Measurements from ENCODE around the gene PIGU. TPM values are rescaled to one million over a fixed set of nuclear protein-coding genes. Genes with fewer than 3 reads are reported as not detected.

PIGU gene
- total and polyA plus RNA-seq, 2 of the 13 experiments (the other 11 are each of a cell fraction or from before 2014, with no cell fraction given): 45.5 to 231 TPM

DNA sequence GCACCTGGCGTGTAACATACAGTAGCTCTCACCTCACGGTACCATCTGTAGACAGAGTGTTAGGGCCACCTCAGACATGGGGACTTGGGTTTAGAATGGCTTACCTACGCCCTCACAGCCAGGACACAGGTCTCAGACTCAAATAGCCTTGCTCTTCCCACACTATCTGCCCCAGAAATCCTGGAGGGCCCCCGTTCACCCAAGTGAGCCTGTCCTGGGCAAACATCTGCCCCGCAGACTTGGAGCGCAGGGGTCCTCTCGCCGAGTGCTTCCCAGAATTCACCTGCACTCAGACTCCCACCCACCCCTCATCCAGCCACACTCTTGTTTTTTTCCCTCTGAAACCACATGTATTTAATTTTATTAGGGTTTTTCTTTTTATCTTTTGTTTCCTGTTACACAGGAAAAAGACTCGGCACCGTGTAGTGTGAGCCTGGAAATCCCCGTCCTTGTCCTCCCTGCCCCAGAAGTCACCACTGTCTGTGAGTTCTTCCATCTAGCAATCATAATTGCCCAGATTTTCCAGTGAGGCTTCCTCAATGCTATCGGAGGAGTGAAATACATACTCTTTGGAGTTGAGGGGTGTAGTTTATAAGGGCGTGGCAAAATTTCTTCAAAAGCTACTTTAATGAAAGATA is 135.5 kb downstream of the PIGU start:
- WGBS (ENCODE audit: low lambda C conversion rate): 96% methylated on average over 13 of the region's 13 CpGs
- Histone ChIP-seq H4K20me1 (ENCODE audit: insufficient read depth, low read length) (0 out of 2 replicates have a peak, but pooled peaks cover 4% of the 10 kb centered on the region), H3K4me3 (replicated peaks in 1 of 3; ENCODE audit: insufficient read depth in 1 of 3, low read depth in 2 of 3, low read length in 3 of 3) (no peak overlapping the region), H3K4me2 (ENCODE audit: low read depth, low read length) (no peak overlapping the region), H3K79me2 (ENCODE audit: insufficient read depth, low read length) (no peaks in the 10 kb centered on the region), H3K27ac (ENCODE audit: extremely low read length, insufficient read depth, low read length) (no peak overlapping the region), H3K9ac (ENCODE audit: insufficient read depth, low read depth, low read length) (no peak overlapping the region), H3K9me3 (ENCODE audit: low read length) (no peaks in the 10 kb centered on the region), H3K4me1 (ENCODE audit: insufficient read depth, low read length) (peaks cover 19% of the 10 kb centered on the region), H3K36me3 (replicated peaks in 1 of 2; ENCODE audit: control insufficient read depth in 1 of 2, insufficient read depth in 2 of 2, low read length in 2 of 2) (peaks cover 30 to 54% of the 10 kb centered on the region in 2 experiments), H3K27me3 (ENCODE audit: control insufficient read depth in 1 of 2, insufficient read depth in 2 of 2, low read length in 2 of 2) (no peaks in the 10 kb centered on the region), H2AFZ (ENCODE audit: low read length) (no peak overlapping the region)
- POLR2A ChIA-PET: no interaction called here
- in situ Hi-C loops (cut with HindIII; ENCODE audit: extremely low pct_ligation_motif_present, low pct_unique_long_range_greater_than_20kb): no loop called here
- BruUV-seq (replicated peaks): no TSS peak
- no peak for DNase-seq (ENCODE audit: low spot score)
- TF ChIP-seq HNF4A (CRISPR knock-in tag; IDR thresholded peaks at IDR 0.05): no peak
- peak; percentile 43; the same call in 1 of the 2 replicates for TF ChIP-seq ZNF543 (CRISPR knock-in tag; IDR thresholded peaks at IDR 0.05)
- no peak for ATAC-seq
- no peak for FAIRE-seq
- CTCF ChIA-PET (ENCODE audit: low intra/inter-chr PET ratio, low total read pairs): no interaction called here
- intact Hi-C loops (cut with micrococcal nuclease; ENCODE audit: unreplicated experiment): no loop called here

- H2AFZ ChIP-seq (ENCODE audit: low read length): no peak overlapping the region
- no peak overlapping the region for H3K9ac ChIP-seq (ENCODE audit: insufficient read depth, low read depth, low read length)
- no peaks in the 10 kb centered on the region for H3K79me2 ChIP-seq (ENCODE audit: insufficient read depth, low read length)
- no peak for DNase-seq (ENCODE audit: low spot score)
- intact Hi-C loops (cut with micrococcal nuclease; ENCODE audit: unreplicated experiment) (no loop called here), in situ Hi-C loops (cut with HindIII; ENCODE audit: extremely low pct_ligation_motif_present, low pct_unique_long_range_greater_than_20kb) (no loop called here)
- 97% methylated on average over 15 of the region's 15 CpGs for WGBS (ENCODE audit: low lambda C conversion rate)
- no peak for TF ChIP-seq IRF2 (CRISPR knock-in tag; IDR thresholded peaks at IDR 0.05)
- no peak for TF ChIP-seq ZMYM4 (CRISPR knock-in tag; IDR thresholded peaks at IDR 0.05)
- TF ChIP-seq RBM22 (optimal IDR thresholded peaks at IDR 0.05; ENCODE audit: low read length): peak; percentile 44
- ChIA-PET POLR2A (no interaction called here), CTCF (ENCODE audit: low intra/inter-chr PET ratio, low total read pairs) (no interaction called here)
- no peaks in the 10 kb centered on the region for H3K9me3 ChIP-seq (ENCODE audit: low read length)
- no peak for FAIRE-seq
- peaks cover 19% of the 10 kb centered on the region for H3K4me1 ChIP-seq (ENCODE audit: insufficient read depth, low read length)
- H3K36me3 ChIP-seq (replicated peaks in 1 of 2; ENCODE audit: control insufficient read depth in 1 of 2, insufficient read depth in 2 of 2, low read length in 2 of 2): peaks cover 35 to 60% of the 10 kb centered on the region in 2 experiments
- no peak overlapping the region for H3K4me2 ChIP-seq (ENCODE audit: low read depth, low read length)
- no peak overlapping the region for H3K4me3 ChIP-seq (replicated peaks in 1 of 3; ENCODE audit: insufficient read depth in 1 of 3, low read depth in 2 of 3, low read length in 3 of 3)
- no peak for ATAC-seq
- H4K20me1 ChIP-seq (ENCODE audit: insufficient read depth, low read length): 0 out of 2 replicates have a peak, but pooled peaks cover 4% of the 10 kb centered on the region
- H3K27ac ChIP-seq (ENCODE audit: extremely low read length, insufficient read depth, low read length): no peak overlapping the region
- no TSS peak for BruUV-seq (replicated peaks)
- no peaks in the 10 kb centered on the region for H3K27me3 ChIP-seq (ENCODE audit: control insufficient read depth in 1 of 2, insufficient read depth in 2 of 2, low read length in 2 of 2)
Observed at GRCh38 chr20:34540596-34541263, 136.2 kb downstream of the PIGU start.
